Femur (tissue), 1 donor: Measurements from ENCODE around the gene BMPR1B.
A peak's percentile ranks its signal among the peaks of the same experiment; 100 is the strongest.
"Not testable (repeated sequence)": the region's sequence is repeated elsewhere in the genome, so short reads cannot be mapped to it uniquely, and the experiment has no call there.

Source experiments
- DNase-seq: peaks from one replicate; pipeline ENCODE4 v3.0.0-alpha.2; 2017

BMPR1B gene

DNA sequence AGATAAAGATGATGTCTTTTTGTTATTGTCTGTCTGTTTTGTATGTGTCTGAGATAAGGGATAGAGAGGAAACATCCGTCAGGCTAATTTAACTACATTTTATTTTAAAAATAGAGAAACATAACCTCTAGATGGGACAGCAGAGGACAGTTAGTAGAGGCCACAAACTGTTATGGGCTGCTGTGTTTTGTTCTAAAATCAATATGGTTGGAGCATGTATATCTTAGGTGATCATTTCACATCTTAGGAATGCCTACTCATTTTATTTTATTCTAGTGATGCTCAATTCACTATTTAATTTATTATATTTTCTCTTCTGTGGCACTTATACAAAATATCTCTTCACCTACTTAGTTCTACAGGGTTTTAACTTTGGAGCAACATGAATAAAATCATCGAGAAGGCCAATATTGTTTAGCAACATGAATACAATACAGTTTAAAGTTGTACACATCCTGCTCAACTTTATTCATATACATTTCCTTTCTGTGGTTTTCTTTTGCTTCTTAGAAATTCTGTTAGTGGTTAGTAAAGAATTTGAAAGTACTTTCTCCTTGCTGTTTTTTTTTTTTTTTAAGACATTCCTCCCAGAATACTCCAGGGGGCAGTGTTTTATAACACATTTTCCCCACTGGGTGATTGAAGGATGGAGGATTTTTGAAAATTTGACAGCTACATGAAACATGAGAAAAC, 398.1 kb downstream of the BMPR1B start:
- DNase-seq = no peak

DNA sequence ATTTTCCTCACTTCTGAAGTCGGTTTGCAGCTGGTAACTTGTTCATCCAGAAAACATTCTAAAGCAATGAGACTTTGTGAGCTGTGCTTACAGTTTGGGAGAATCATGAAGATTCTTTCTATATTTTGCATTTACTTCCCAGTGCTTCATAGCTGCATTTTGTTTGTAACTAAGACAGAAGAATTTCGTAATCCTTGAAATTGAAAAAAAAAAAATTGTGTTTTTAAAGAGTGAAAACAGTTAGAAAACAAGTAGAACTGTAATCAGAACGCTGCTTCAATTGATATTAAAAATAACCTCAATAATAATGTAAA, 398.7 kb downstream of the BMPR1B start:
- DNase-seq = no peak

DNA sequence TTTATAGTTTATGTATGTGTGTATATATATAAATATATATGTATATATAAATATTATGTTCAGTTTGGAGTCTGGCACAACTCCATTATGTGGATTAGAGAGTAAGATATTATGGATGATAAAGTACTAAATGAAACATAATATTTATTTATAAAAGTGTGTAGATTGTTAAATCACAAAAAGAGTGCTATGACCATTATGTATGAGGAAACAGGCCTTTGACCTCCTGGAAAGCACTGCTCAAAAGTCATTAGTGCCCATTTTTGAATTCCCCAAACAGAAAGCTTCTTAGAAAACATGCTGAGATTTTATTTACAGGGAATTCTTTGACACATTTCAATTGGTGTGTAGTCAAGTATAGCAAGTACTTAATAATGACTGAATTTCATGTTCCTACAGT, 399.8 kb downstream of the BMPR1B start:
- DNase-seq = no peak

DNA sequence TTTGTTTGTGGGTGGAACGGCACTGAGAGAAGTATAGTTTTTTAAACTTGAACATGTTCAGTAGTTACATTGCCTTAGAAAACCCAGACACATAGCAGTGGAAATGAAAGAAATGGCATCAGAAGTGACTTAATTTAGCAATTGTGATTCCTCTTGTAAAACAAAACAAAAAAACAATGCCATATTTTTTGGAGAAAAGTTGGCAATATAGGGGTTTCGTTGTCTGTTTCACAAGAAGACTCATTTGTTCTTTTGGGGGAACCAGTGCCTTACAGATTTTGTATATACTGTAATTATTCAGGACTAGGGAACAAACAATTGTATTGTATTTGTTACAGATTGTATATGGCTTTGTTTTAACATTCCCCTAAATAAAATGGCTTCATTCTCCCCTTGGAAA, 400.3 kb downstream of the BMPR1B start:
- DNase-seq = no peak

DNA sequence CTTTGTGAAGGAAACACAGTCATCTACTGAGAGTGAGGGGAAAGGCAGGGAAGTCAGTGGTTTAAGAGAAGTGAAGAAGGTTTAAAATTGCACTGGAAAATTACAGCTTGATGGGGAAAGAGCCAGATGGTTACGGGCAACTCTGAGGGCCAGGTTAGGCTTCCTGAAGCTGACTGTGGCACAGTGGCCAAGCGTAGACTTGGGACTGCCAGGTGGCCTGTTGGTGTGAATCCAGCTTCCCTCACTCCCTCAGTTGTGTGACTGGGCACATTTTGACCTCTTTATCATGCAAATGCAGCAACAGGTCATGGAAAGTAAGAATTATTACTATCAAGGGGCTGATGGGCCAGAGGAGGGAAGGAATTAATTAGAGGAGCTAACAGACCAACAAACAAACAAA, 400.9 kb downstream of the BMPR1B start:
- no peak for DNase-seq

DNA sequence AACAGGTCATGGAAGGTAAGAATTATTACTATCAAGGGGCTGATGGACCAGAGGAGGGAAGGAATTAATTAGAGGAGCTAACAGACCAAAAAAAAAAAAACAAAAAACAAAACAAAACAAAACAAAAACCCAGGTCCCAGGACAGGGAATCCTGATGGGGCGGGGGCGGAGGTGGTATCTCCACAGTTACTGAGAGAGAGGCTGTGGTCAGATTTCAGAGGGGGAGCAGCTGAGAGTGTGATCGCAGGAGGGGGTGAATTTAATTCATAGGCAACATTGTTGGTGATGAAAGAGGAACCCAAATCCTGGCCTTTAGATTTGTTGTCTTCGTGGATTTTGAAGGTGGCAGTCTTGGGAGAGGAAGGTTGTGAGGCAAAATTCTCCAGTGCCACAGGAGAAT, 401.6 kb downstream of the BMPR1B start:
- DNase-seq = no peak

DNA sequence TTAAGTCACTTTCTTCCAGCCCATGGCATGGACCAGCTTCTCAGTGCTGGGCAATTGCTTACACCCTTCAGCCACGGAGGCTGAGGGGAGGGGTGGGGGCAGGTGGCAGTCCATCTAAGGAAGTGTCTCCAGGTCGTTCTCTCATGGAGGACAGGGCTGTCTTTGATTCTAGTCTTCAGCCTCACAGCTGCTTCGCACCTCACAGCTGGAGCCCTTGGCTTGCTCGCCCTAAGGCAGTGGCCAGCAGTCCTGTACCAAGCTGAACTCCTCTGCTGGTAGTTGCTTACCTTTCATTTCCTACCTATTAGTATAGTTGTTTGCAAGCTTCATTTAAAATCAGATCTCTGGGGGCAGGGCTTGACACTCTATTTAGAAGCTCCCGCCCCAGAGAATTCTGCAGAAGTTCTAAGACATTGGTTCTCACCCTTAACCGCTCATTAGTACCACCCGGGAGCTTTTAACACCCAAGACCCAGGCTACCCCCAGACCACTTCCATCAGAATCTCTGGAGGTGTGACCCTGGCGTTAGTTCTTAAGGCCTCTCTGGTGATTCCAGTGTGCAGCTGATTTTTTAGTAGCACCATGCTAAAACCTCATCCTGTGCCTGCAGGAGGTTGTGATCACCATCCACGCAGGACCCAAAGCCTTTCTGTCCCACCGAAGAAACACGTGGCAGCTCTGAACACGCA, 404.2 kb downstream of the BMPR1B start:
- DNase-seq = no peak

DNA sequence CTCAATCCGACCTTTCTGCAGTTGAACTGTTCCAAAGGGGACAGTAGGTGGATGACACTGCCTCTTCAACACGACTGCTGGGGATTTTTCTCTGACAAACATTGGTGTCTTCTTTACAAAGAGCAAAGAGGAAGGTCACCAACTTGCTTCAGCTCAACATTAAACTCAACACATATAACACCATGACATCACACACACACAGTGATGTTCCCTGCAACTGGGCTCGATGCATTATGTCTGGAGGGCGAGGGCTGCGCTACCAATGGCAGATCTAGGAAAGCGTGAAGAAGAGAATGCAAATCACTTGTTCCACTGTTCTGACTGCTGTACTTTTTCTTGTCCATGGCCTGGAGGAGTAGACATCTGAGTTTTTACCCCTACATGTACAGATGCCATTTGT, 405.1 kb downstream of the BMPR1B start:
- DNase-seq = no peak

DNA sequence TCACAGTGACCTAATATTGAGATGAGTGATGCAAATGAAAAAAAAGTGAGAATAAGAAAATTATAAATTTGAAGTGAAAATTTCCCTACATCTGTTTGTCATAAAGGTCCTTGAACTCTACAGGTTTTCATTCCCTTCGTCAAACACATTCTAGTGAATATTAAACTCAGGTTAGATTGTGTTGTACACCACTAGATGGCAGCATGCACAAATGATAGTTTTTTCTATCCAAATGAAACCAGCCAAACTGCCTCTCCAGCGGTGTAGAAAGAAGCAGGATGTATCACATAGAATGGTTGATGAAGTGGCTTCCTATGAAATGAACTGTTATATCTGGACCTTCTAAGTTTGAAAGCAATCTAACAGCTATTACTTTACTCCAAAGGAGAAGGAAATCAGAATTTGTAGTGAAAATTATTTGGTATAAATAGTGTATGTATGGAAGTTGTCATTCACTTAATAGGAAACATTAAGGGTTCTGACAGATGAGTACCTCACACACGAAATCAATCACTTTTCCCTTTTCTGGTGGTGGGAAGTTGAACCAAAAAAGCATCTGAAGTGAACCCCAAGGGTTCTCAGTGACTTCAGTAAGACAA, 408.3 kb downstream of the BMPR1B start:
- DNase-seq = peak; percentile 36

DNA sequence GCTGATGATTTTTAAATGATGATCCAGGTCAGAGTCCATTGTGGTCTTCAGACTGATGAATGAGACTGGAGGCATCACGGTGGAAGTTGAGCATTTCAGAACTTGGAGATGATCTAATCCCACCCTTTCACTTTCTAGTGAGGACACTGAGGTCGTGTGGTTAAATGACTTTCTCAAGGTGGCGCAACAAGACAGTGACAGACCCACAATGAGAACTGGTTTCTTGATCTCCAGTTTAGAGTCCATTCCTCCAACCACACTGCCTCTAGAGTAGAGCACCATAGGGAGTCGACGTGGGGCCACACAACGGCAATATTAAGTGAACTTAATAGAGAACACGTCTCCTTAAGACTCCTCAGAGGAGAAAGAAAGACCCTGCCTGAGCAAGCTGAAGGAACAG, 410.1 kb downstream of the BMPR1B start:
- no peak for DNase-seq

DNA sequence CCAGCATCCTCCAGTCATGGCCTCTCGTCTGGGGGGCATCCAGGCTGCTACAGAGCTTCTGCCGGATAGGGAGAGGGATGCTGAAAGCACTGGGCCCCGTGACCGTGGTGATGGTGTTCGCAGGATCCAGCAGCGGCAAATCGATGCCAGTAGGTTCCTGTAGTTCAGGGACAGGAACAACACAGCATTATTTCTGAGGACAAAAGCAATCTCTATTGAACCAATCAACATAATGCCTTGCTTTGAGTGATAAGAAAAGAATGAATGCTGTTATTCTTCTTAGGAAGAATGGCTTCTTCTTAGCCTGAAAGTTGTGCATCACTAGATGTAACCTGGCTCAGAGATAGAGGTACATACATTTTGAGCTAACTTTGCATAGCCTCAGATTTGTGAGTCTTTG, 412.4 kb downstream of the BMPR1B start:
- DNase-seq = no peak

DNA sequence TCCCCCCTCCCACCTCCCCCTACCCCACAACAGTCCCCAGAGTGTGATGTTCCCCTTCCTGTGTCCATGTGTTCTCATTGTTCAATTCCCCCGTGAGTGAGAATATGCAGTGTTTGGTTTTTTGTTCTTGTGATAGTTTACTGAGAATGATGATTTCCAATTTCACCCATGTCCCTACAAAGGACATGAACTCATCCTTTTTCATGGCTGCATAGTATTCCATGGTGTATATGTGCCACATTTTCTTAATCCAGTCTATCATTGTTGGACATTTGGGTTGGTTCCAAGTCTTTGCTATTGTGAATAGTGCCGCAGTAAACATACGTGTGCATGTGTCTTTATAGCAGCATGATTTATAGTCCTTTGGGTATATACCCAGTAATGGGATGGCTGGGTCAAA, 413.6 kb downstream of the BMPR1B start:
- DNase-seq = not testable (repeated sequence)

DNA sequence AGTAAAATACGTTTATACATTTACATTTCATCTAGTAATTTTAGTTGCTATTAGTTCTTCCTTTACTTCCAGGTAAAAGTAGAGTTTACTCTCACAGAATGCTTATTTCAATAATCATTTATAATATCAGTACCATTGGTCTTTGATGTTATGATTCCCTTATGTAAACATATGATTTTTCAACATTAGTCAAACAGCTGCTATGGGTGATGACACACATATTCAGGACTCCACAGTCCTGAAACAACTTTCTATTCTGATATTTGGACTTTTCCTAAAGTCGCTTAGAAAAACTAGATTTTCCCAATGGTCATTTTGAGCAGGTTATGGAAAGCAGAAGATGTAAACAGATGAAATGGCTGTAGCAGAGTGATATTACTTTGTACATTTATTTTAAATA, 421.2 kb downstream of the BMPR1B start:
- DNase-seq = no peak

DNA sequence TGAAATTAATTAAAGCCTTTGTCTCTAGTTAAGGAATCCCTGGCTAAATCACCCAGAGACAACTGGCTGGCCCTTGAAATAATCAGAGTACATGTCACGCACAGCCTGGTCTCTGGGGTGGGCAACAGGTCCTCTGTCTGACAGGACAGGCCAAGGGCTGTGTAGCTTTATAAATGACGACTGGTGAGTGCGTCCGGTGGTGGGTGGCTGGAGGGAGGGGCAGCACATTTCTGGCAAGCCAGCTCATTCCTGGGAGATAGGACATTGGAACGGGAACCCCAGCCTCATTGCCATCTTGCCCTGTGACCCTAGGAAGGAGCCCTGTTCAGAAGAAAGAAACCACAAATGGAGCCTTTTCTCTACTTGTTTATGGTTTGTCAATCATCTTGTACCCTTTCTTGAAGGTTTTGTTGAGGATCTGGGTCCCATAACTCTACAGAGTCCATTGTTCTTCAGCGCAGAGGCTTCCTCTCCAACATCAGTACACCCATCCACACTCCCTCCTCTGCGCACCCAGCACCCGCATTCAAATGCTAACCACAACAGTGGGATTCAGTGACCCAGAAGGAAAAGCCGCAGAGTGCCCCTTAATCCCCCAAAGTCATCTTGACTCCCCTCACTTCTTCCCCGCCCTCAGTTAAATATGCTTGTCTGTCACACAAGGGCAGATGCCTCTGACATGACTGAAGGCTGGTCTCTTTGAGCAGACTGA, 422.9 kb downstream of the BMPR1B start:
- DNase-seq = no peak

DNA sequence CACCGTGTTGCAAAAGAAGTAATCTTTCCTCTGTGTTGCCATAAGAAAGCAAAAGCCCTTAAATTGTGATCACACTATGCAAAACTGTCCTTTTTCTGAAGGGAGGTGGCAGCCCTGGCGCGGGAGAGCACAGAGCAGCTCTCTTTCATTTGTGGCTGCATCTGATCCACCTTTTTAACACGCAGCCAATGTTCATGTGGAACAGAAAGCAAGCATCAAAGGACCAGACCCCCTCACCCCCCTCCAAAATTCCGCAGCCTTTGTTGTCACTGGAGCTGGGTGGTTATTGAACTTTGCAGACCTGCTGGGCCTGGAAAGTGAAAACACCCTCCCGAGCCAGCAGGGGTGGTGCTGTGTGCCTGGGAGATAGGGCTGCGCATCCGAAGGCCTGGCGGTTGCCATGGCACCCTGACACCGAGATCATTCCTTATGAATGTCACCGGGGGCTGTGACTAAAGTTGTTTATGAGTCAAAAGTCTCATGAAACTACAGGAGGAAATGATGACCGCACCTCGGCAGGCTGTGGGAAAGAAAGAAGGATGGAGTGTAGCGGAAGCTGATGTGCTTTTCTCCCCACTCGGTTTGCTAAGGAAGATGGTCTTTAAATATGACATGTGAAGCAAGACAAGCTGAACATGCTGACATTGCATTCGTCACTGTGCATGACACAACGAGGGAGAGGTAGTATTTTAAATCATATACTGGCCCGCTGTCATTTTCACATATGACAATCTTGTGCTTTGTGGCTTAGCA, 423.7 kb downstream of the BMPR1B start:
- DNase-seq = no peak

DNA sequence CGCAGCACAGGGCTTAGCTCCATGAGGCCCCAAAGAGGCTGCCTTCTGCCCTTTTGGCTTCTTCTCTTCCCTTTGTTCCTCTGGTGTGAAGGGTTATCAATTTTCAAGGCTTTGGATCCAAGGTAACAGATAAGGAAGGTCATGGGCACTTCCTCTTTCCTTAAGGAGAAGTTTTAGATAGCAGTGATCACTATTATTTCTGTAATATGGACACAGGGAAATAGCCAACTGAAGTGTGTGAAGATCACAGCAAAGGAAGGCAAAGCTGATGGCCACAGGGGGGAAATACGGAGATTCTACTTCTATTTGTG, 424.2 kb downstream of the BMPR1B start:
- no peak for DNase-seq

DNA sequence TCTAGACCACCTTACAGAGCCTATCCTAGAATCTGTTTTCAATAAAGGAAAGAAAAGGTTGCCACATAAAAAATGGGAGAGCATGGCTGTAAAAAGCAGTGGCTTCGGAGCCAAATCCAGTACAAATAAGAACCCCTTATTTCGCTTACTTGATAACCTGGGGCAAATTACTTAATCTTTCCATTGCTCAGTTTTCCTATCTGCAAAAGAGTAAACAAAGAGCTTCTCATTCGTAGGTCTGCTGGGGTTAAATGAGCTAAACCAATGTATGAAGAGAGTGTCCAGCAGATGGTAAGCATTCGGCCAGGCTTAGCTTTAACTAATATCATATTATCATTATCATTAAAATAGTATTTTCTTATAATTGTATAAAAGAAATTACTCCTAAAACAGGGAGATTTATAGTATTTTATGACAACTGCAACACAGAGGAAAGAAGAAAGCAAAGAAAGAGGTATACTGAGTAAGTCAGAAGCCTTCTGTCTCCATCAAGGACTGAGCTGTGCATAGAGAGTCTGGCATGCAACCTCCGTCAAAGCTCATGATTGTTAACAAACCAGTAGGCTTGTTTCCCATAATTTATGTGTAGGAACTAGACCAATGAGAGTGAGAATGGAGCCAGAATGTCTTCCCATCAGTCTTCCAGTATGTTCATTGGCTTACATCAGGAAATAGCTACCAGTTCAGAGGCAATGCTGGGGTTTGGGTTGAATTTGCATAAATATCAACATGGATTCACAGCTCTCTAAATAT, 426.1 kb downstream of the BMPR1B start:
- no peak for DNase-seq

DNA sequence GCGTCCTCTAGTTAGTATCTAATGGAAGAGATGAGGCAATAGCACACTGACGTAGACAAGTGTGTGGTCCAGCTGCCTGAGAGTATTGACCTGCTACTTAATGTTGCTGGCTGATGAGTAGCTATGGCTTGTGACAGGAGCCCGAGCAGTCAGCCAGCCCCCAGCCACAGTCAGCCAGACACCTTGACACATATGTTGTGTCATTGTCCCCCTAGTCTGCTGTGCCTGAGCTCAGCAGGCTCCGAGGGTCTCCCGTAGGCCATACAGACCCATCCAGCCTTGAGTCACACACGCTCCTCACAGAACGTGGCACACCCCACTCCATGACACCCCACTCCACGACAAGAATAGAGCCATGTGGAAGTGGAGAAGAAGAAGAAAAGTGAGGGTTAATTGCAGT, 428.9 kb downstream of the BMPR1B start:
- DNase-seq = no peak

DNA sequence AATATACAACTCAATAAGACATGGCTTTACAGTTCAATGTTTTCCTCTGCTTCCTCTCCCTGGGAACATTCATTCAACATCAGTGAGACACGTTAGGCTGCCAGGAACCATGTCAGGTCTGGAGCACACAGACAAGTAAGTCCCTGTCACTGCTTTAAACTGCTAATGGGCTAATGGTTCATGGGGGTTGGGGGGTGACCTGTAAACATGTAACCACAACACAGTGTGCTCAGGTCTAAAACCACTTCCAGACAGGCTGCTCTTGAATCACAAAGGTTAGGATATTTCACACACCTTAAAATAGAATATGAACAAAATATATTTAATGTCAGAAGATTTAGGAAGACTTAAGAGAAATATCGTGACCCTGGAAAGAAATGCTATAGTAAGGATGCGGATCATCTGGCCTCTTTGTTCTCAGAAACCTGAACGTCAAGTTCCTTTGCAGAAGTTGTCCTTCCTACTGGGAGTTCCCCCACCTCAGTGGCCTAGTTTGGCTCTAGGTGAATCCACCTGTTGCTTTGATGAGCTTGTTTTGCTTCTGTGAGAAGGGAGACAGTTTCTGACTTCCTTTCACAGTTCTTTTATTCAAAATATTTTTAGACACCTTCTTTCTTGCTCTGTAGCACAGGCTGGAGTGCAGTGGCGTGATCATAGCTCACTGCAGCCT, 431.1 kb downstream of the BMPR1B start:
- DNase-seq = no peak

DNA sequence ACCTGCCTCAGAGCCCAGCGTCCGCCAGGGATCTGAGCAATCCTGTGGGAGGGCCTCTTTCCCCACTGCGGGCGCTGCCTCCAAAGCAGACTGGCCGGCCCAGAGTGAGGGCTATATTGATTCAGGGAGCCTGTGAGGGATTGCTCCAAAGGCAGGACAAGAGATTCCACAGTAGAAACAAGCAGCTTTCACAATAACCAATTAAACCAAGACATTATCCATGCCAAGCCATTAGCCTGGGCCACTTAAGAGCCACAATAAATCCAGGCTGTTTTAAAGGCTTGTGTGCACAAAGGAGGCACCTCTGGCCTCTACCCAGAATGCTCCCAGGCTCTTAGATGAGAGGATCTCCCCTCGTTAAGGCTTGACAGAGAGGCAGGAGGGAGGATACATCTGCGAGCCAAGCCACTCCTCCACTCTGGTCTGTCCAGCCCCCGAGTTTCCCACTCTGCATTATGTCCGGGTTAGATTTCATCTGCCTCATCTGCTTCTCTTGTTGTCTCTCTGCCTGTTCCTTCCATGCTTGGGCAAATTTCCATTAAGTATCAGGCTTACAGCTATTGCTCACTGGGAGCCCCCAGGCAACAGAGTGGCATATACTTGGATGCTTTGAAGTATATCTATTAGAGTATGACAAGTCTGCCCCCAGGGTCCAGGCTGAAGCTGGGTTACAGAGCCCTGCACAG, 433.1 kb downstream of the BMPR1B start:
- no peak for DNase-seq

DNA sequence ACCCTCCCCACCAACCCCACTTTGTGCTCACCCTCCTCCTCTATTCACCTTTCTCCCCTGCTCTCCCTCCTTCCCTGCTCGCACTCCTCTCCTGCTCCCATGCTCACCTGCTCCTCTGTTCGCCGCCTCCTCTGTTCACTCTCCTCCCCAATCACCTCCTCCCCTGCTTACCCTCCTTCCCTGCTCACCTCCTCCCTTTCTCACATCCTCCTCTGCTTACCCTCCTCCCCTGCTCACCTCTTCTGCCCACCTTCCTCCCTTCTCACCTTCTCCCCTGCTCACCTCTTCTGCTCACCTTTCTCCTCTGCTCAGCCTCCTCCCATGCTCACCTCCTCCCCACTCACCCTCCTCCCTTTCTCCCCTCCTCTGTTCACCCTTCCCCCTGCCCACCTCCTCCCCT, 433.8 kb downstream of the BMPR1B start:
- DNase-seq = no peak
